IMR-90 (cell line): ENCODE measurements around the gene RNF40. TPM values are rescaled to one million over a fixed set of nuclear protein-coding genes. Genes with fewer than 3 reads are reported as not detected.

Experiments used
- ATAC-seq: fragments of 200-7000 bp; cut with Tn5 transposase; 2 replicates; pipeline ENCODE4 v1.9.1; 2020; ENCODE audit warnings: low read depth, mild to moderate bottlenecking, moderate library complexity
- BruUV-seq: library from RNA; stranded (reverse); fragments of 400-500 nt; replicated peaks from 2 replicates; lab custom pipeline; 2021; lab: Mats Ljungman, UMichigan
- CTCF ChIA-PET: fragments of 300-600 bp; formaldehyde crosslinking; extraction: SDS; loops from one replicate; lab custom pipeline; 2021; ENCODE audit warnings: antibody characterized with exemption; lab: Yijun Ruan, JAX
- POLR2A ChIA-PET: fragments of 300-600 bp; sonication (Branson Sonifier 250); formaldehyde crosslinking; loops from one replicate; lab custom pipeline; 2022; ENCODE audit warnings: antibody characterized with exemption; ENCODE audit not compliant: unreplicated experiment; lab: Charles Lee
- DNase-seq: peaks from one replicate; pipeline ENCODE4 v3.0.0; 2013
- H2AFZ ChIP-seq: replicated peaks from 2 replicates; pipeline ENCODE3; 2013; ENCODE audit warnings: low read length, mild to moderate bottlenecking; ENCODE audit not compliant: poor library complexity
- H2AK5ac ChIP-seq: 2 replicates; pipeline ENCODE4 v1.6.1; 2013; ENCODE audit warnings: low read depth, low read length, inconsistent platforms
- H2AK9ac ChIP-seq: replicated peaks from 2 replicates; pipeline ENCODE3; 2013; ENCODE audit warnings: mild to moderate bottlenecking, low read depth, low read length, moderate library complexity; ENCODE audit not compliant: poor library complexity
- H2BK120ac ChIP-seq: 2 replicates; pipeline ENCODE4 v1.6.1; 2013; ENCODE audit warnings: low read depth, low read length, inconsistent platforms
- H2BK15ac ChIP-seq: 3 replicates; pipeline ENCODE4 v1.6.1; 2013; ENCODE audit warnings: low read depth, low read length, inconsistent platforms
- H2BK20ac ChIP-seq: 2 replicates; pipeline ENCODE4 v1.6.1; 2013; ENCODE audit warnings: low read depth, mild to moderate bottlenecking, inconsistent platforms, low read length, moderate library complexity
- H2BK5ac ChIP-seq: 2 replicates; pipeline ENCODE4 v1.6.1; 2013; ENCODE audit warnings: mild to moderate bottlenecking, low read depth, low read length, inconsistent platforms; ENCODE audit not compliant: poor library complexity, severe bottlenecking
- H3K14ac ChIP-seq: replicated peaks from 2 replicates; pipeline ENCODE4 v1.6.1; 2013; ENCODE audit warnings: low read depth, low read length, inconsistent platforms
- H3K18ac ChIP-seq: 2 replicates; pipeline ENCODE4 v1.6.1; 2013; ENCODE audit warnings: low read depth, low read length, control low read depth
- H3K23ac ChIP-seq: 2 replicates; pipeline ENCODE4 v1.6.1; 2013; ENCODE audit warnings: low read depth, low read length, inconsistent platforms
- H3K27ac ChIP-seq: 2 replicates; pipeline ENCODE4 v1.5.1; 2013; ENCODE audit warnings: mild to moderate bottlenecking, control low read depth, low read length; ENCODE audit not compliant: insufficient read depth
- H3K27me3 ChIP-seq: 2 replicates; pipeline ENCODE4 v1.6.1; 2013; ENCODE audit warnings: low read length; ENCODE audit not compliant: control insufficient read depth, insufficient read depth
- H3K36me3 ChIP-seq: 2 replicates; pipeline ENCODE4 v1.6.1; 2013; ENCODE audit warnings: low read length, mixed read lengths; ENCODE audit not compliant: control insufficient read depth, insufficient read depth
- H3K4ac ChIP-seq: 2 replicates; pipeline ENCODE4 v1.6.1; 2013; ENCODE audit warnings: low read depth, low read length, inconsistent platforms
- H3K4me1 ChIP-seq: 2 replicates; pipeline ENCODE4 v1.6.1; 2013; ENCODE audit warnings: low read length, mixed read lengths; ENCODE audit not compliant: control insufficient read depth, insufficient read depth
- H3K4me2 ChIP-seq: 2 replicates; pipeline ENCODE4 v1.6.1; 2013; ENCODE audit warnings: low read depth, mild to moderate bottlenecking, control low read depth, low read length, moderate library complexity
- H3K4me3 ChIP-seq: 2 replicates; pipeline ENCODE4 v1.5.1; 2013; ENCODE audit warnings: low read depth, mild to moderate bottlenecking, control low read depth, low read length, moderate library complexity; ENCODE audit not compliant: insufficient read depth
- H3K56ac ChIP-seq: 2 replicates; pipeline ENCODE4 v1.6.1; 2013; ENCODE audit warnings: low read length, inconsistent platforms; ENCODE audit not compliant: insufficient read depth; ENCODE audit errors: extremely low read depth
- H3K79me1 ChIP-seq, 2 experiments: 2 replicates each; pipeline ENCODE4 v1.6.1; 2013; ENCODE audit warnings: low read length in 2 of 2, inconsistent platforms in 1 of 2, low read depth in 1 of 2
- H3K9ac ChIP-seq: 2 replicates; pipeline ENCODE4 v1.6.1; 2013; ENCODE audit warnings: low read depth, low read length, control low read depth
- H3K9me1 ChIP-seq: 2 replicates; pipeline ENCODE4 v1.6.1; 2013; ENCODE audit warnings: low read length, inconsistent platforms; ENCODE audit not compliant: insufficient read depth
- H3K9me3 ChIP-seq: 2 replicates; pipeline ENCODE4 v1.6.1; 2013; ENCODE audit warnings: low read length; ENCODE audit not compliant: control insufficient read depth, insufficient read depth
- H4K20me1 ChIP-seq: 2 replicates; pipeline ENCODE4 v1.6.1; 2013; ENCODE audit warnings: low read length, inconsistent platforms; ENCODE audit not compliant: insufficient read depth
- H4K5ac ChIP-seq: 2 replicates; pipeline ENCODE4 v1.6.1; 2013; ENCODE audit warnings: mild to moderate bottlenecking, low read depth, low read length, control low read depth
- H4K8ac ChIP-seq, 2 experiments: 2 replicates each; pipeline ENCODE4 v1.6.1; 2013; ENCODE audit warnings: low read depth in 2 of 2, low read length in 2 of 2, control low read depth in 1 of 2, inconsistent platforms in 1 of 2
- H4K91ac ChIP-seq: 2 replicates; pipeline ENCODE4 v1.6.1; 2013; ENCODE audit warnings: low read depth, low read length, inconsistent platforms; ENCODE audit not compliant: insufficient read depth
- BHLHE40 ChIP-seq: fragments of 150-350 bp; IDR thresholded peaks from 2 replicates; pipeline ENCODE4 v1.6.1; 2016; ENCODE audit warnings: mild to moderate bottlenecking, low read depth, low read length
- CHD1 ChIP-seq: IDR thresholded peaks from 2 replicates; pipeline ENCODE4 v1.6.1; 2012; ENCODE audit warnings: low read depth, low read length, improper control_type of control experiment
- RCOR1 ChIP-seq: IDR thresholded peaks from 2 replicates; pipeline ENCODE4 v1.6.1; 2012; ENCODE audit warnings: mild to moderate bottlenecking, low read length, improper control_type of control experiment; ENCODE audit not compliant: insufficient replicate concordance
- SMC3 ChIP-seq: fragments of 150-350 bp; IDR thresholded peaks from 2 replicates; pipeline ENCODE4 v1.6.1; 2016; ENCODE audit warnings: low read depth, mild to moderate bottlenecking, antibody characterized with exemption, low read length, moderate library complexity
- USF2 ChIP-seq: fragments of 150-350 bp; IDR thresholded peaks from 2 replicates; pipeline ENCODE4 v1.6.1; 2017; ENCODE audit warnings: mild to moderate bottlenecking, antibody characterized with exemption, low read length, low read depth
- WGBS, 2 experiments: methylation state at CpG; one replicate each; pipeline versions ENCODE4 v1.1.5 to v1.1.7; 2013; ENCODE audit warnings: missing lambda C conversion rate in 2 of 2; ENCODE audit not compliant: insufficient read length in 1 of 2; ENCODE audit errors: extremely low coverage in 2 of 2; 5-methylcytosine and 5-hydroxymethylcytosine counted together
- dilution Hi-C: fragments of 300-500 bp; cut with HindIII; formaldehyde crosslinking; loops from one replicate; pipeline ENCODE4 v1.14.3; 2018; ENCODE audit warnings: low sequenced_read_pairs; ENCODE audit not compliant: unreplicated experiment
- in situ Hi-C: fragments of 300-500 bp; cut with MboI; formaldehyde crosslinking; loops from 3 replicates; pipeline ENCODE4 v1.14.3; 2019; ENCODE audit warnings: low sequenced_read_pairs, inconsistent platforms, mixed read lengths
- intact Hi-C: fragments of 100-400 bp; cut with micrococcal nuclease; formaldehyde crosslinking; loops from 2 replicates; pipeline ENCODE4 v1.10.0; 2022
- polyA plus RNA-seq, 3 experiments: library from polyadenylated mRNA; depleted of rRNA; stranded (reverse); fragments of >200 nt; gene quantifications; 2 replicates each; pipeline ENCODE4 v1.2.3, GENCODE V29; 2012; ENCODE audit warnings: low replicate concordance in 1 of 3
- total RNA-seq: library from RNA; depleted of rRNA; stranded (reverse); fragments of >200 nt; gene quantifications from 2 replicates; pipeline ENCODE4 v1.2.3, GENCODE V29; 2012

The RNF40 gene
- total and polyA plus RNA-seq, 2 of the 4 experiments (the other 2 are of a cell fraction): 46.7 to 72.4 TPM

GRCh38 chr16:30720694-30721093, 41.4 kb upstream of the RNF40 start:
- no CpG with 5 or more reads among the region's 9 CpGs for WGBS, 2 experiments
- Histone ChIP-seq H4K20me1 (peaks cover 18% of the 10 kb centered on the region), H3K9me3 (no peaks in the 10 kb centered on the region), H2BK120ac (no peak overlapping the region), H2AK5ac (no peak overlapping the region), H2BK15ac (no peak overlapping the region), H3K4me3 (no peak overlapping the region), H3K27me3 (no peaks in the 10 kb centered on the region), H3K9ac (no peak overlapping the region), H3K4ac (no peak overlapping the region), H3K79me1 (peaks cover 44 to 60% of the 10 kb centered on the region in 2 experiments), H3K36me3 (peaks cover 76% of the 10 kb centered on the region), H3K9me1 (no peaks in the 10 kb centered on the region), H4K91ac (no peak overlapping the region), H4K5ac (no peak overlapping the region), H2AK9ac (no peak overlapping the region), H2AFZ (no peak overlapping the region), H4K8ac (no peak overlapping the region), H3K56ac (no peak overlapping the region), H2BK20ac (no peak overlapping the region), H3K27ac (no peak overlapping the region), H3K14ac (no peak overlapping the region), H3K23ac (no peak overlapping the region), H3K18ac (no peak overlapping the region), H3K4me2 (no peak overlapping the region), H2BK5ac (no peak overlapping the region), H3K4me1 (no peaks in the 10 kb centered on the region)
- dilution Hi-C loops (no loop called here), in situ Hi-C loops (no loop called here), intact Hi-C loops (no loop called here)
- ChIA-PET CTCF (interaction anchor here (0.6 kb wide), 1 partner anchor 16 kb away, joined by 3 read pairs; no protein-coding TSS in a partner anchor), POLR2A (no interaction called here)
- BruUV-seq: no TSS peak
- ATAC-seq: no peak
- no peak for DNase-seq
- TF ChIP-seq USF2 (no peak), BHLHE40 (no peak), CHD1 (no peak), SMC3 (no peak), RCOR1 (no peak)
